ENCODE measurements around the gene LRRC28. TPM values are rescaled to one million over a fixed set of nuclear protein-coding genes. Genes with fewer than 3 reads are reported as not detected.

Gene LRRC28
- total and polyA plus RNA-seq, 2 donors (not counting 1 experiment from before 2014, with no cell fraction given), result 20.1 to 23.8 TPM

DNA sequence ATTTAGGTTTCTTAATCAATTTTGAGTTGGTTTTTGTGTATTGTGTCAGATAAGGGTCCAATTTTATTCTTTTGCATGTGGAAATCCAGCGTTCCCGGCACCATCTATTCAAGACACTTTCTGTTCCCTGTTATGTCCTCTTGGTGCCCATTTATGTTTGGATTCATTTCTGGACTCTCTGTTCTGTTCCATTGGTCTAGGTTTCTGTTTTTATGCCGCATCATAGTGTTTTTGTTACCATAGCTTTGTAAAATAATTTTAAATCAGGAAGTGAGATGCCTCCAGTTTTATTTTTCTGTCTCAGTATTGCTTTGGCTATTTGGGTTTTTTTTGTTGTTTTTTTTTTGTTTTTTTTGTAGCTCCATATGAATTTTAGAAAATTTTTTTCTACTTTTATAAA, 97.1 kb downstream of the LRRC28 start:
- no peak for DNase-seq (ENCODE audit: low read depth in 2 of 2)
- no peaks in the 10 kb centered on the region for H3K27me3 ChIP-seq (ENCODE audit: control insufficient read depth, insufficient read depth, low read length)
- H3K9ac ChIP-seq (ENCODE audit: insufficient read depth, low read length), result no peak overlapping the region
- no peaks in the 10 kb centered on the region for H3K4me1 ChIP-seq (ENCODE audit: control insufficient read depth, extremely low read depth, insufficient read depth, low read length)
- H3K36me3 ChIP-seq (ENCODE audit: control insufficient read depth, insufficient read depth, low read length), result no peaks in the 10 kb centered on the region
- TF ChIP-seq EZH2 (IDR thresholded peaks at IDR 0.05; ENCODE audit: low read length, missing control alignments), result no peak
- TF ChIP-seq, protein P1, sequence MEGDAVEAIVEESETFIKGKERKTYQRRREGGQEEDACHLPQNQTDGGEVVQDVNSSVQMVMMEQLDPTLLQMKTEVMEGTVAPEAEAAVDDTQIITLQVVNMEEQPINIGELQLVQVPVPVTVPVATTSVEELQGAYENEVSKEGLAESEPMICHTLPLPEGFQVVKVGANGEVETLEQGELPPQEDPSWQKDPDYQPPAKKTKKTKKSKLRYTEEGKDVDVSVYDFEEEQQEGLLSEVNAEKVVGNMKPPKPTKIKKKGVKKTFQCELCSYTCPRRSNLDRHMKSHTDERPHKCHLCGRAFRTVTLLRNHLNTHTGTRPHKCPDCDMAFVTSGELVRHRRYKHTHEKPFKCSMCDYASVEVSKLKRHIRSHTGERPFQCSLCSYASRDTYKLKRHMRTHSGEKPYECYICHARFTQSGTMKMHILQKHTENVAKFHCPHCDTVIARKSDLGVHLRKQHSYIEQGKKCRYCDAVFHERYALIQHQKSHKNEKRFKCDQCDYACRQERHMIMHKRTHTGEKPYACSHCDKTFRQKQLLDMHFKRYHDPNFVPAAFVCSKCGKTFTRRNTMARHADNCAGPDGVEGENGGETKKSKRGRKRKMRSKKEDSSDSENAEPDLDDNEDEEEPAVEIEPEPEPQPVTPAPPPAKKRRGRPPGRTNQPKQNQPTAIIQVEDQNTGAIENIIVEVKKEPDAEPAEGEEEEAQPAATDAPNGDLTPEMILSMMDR (conservative IDR thresholded peaks at IDR 0.05 in 1 of 2, IDR thresholded peaks at IDR 0.05 in 1 of 2; ENCODE audit: low read depth in 1 of 2, low read length in 2 of 2), result no peak
- no peak overlapping the region for H3K4me3 ChIP-seq (replicated peaks in 1 of 4; ENCODE audit: control extremely low read depth in 1 of 4, insufficient read depth in 1 of 4, low read depth in 3 of 4, low read length in 4 of 4)
- no peaks in the 10 kb centered on the region for H3K79me2 ChIP-seq (ENCODE audit: control insufficient read depth, insufficient read depth, low read length)
- no peak overlapping the region for H2AFZ ChIP-seq (ENCODE audit: low read length)
- H3K9me3 ChIP-seq (ENCODE audit: control insufficient read depth, insufficient read depth, low read depth, low read length), result no peaks in the 10 kb centered on the region
- no peak overlapping the region for H3K4me2 ChIP-seq (ENCODE audit: extremely low read depth, insufficient read depth, low read length)
- no peak overlapping the region for H3K27ac ChIP-seq (ENCODE audit: insufficient read depth, low read length)
- H4K20me1 ChIP-seq (ENCODE audit: control insufficient read depth, extremely low read depth, insufficient read depth, low read length), result no peaks in the 10 kb centered on the region

DNA sequence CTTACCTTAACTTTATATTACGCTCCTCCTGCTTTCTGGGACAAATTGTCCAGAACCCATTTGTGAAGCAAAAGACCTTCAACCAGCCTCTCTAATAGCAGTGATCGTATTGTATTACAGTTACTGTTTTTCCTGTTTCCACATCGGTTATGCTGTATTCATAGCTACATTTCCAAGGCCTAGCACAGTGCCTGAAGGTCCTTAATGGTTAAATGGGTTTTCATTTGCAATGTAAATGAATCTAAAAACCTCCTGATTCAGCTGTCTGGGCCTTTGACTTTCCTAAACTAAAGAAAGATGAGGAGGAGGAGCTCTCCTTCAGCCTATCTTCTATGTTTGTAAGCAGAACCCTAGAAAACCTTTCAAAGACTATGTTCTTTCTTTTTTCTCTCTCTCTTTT, 99.1 kb downstream of the LRRC28 start:
- no peak for DNase-seq (ENCODE audit: low read depth in 2 of 2)
- Histone ChIP-seq H3K9me3 (ENCODE audit: control insufficient read depth, insufficient read depth, low read depth, low read length) (no peaks in the 10 kb centered on the region), H4K20me1 (ENCODE audit: control insufficient read depth, extremely low read depth, insufficient read depth, low read length) (no peaks in the 10 kb centered on the region), H3K79me2 (ENCODE audit: control insufficient read depth, insufficient read depth, low read length) (no peaks in the 10 kb centered on the region), H2AFZ (ENCODE audit: low read length) (no peak overlapping the region), H3K27ac (ENCODE audit: insufficient read depth, low read length) (no peak overlapping the region), H3K4me3 (replicated peaks in 1 of 4; ENCODE audit: control extremely low read depth in 1 of 4, insufficient read depth in 1 of 4, low read depth in 3 of 4, low read length in 4 of 4) (no peak overlapping the region), H3K4me1 (ENCODE audit: control insufficient read depth, extremely low read depth, insufficient read depth, low read length) (no peaks in the 10 kb centered on the region), H3K4me2 (ENCODE audit: extremely low read depth, insufficient read depth, low read length) (no peak overlapping the region), H3K36me3 (ENCODE audit: control insufficient read depth, insufficient read depth, low read length) (no peaks in the 10 kb centered on the region), H3K9ac (ENCODE audit: insufficient read depth, low read length) (no peak overlapping the region), H3K27me3 (ENCODE audit: control insufficient read depth, insufficient read depth, low read length) (no peaks in the 10 kb centered on the region)
- TF ChIP-seq, protein P1 (conservative IDR thresholded peaks at IDR 0.05 in 1 of 2, IDR thresholded peaks at IDR 0.05 in 1 of 2; ENCODE audit: low read depth in 1 of 2, low read length in 2 of 2), result no peak
- no peak for TF ChIP-seq EZH2 (IDR thresholded peaks at IDR 0.05; ENCODE audit: low read length, missing control alignments)

DNA sequence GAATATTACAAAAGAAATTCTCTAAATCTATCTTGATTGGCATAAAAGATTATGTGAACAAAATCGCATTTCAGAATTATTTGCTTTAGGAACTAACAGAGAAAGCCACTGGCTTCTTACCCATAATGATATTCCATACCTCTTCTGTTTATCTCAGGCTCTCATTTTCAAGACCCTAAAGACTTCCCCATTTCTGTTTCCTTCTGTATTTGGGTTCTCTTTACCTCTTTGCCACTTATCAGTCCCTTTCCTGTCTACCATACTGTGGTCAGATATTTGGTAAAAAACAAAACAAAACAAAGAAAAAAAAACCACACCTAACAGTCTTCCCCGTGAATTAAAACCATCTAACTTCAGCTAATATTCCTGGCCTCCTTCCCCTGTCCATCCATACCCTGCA, 108.5 kb downstream of the LRRC28 start:
- H3K79me2 ChIP-seq (ENCODE audit: control insufficient read depth, insufficient read depth, low read length), result no peaks in the 10 kb centered on the region
- H3K9me3 ChIP-seq (ENCODE audit: control insufficient read depth, insufficient read depth, low read depth, low read length), result no peaks in the 10 kb centered on the region
- H2AFZ ChIP-seq (ENCODE audit: low read length), result no peak overlapping the region
- no peak overlapping the region for H3K4me2 ChIP-seq (ENCODE audit: extremely low read depth, insufficient read depth, low read length)
- DNase-seq (ENCODE audit: low read depth in 2 of 2), result no peak
- no peaks in the 10 kb centered on the region for H3K27me3 ChIP-seq (ENCODE audit: control insufficient read depth, insufficient read depth, low read length)
- no peak overlapping the region for H3K27ac ChIP-seq (ENCODE audit: insufficient read depth, low read length)
- H3K36me3 ChIP-seq (ENCODE audit: control insufficient read depth, insufficient read depth, low read length), result no peaks in the 10 kb centered on the region
- no peaks in the 10 kb centered on the region for H4K20me1 ChIP-seq (ENCODE audit: control insufficient read depth, extremely low read depth, insufficient read depth, low read length)
- no peak for TF ChIP-seq EZH2 (IDR thresholded peaks at IDR 0.05; ENCODE audit: low read length, missing control alignments)
- no peak overlapping the region for H3K4me3 ChIP-seq (replicated peaks in 1 of 4; ENCODE audit: control extremely low read depth in 1 of 4, insufficient read depth in 1 of 4, low read depth in 3 of 4, low read length in 4 of 4)
- H3K9ac ChIP-seq (ENCODE audit: insufficient read depth, low read length), result no peak overlapping the region
- no peaks in the 10 kb centered on the region for H3K4me1 ChIP-seq (ENCODE audit: control insufficient read depth, extremely low read depth, insufficient read depth, low read length)
